ENCODE measurements around the gene HGS. TPM values are rescaled to one million over a fixed set of nuclear protein-coding genes. Genes with fewer than 3 reads are reported as not detected.

The HGS gene
- total and polyA plus RNA-seq, 2 of the 4 experiments (the other 2 are of a cell fraction) = 52.5 to 137 TPM

- in situ Hi-C loops (cut with MboI; ENCODE audit: low sequenced_read_pairs) = no loop called here
- Histone ChIP-seq H3K27me3 (ENCODE audit: control insufficient read depth, insufficient read depth, low read length) (no peaks in the 10 kb centered on the region), H3K4ac (ENCODE audit: low read depth, low read length) (no peak overlapping the region), H3K56ac (ENCODE audit: extremely low read depth, insufficient read depth, low read length) (no peak overlapping the region), H2BK5ac (ENCODE audit: low read depth, low read length, poor library complexity, severe bottlenecking) (no peak overlapping the region), H3K79me1 (ENCODE audit: low read depth in 1 of 2, low read length in 2 of 2) (peaks cover 14 to 21% of the 10 kb centered on the region in 2 experiments), H2BK20ac (ENCODE audit: low read depth, low read length) (no peak overlapping the region), H2BK120ac (ENCODE audit: low read depth, low read length) (no peak overlapping the region), H3K9me1 (ENCODE audit: insufficient read depth, low read length) (no peaks in the 10 kb centered on the region), H4K20me1 (ENCODE audit: insufficient read depth, low read length) (no peaks in the 10 kb centered on the region; the same call in 1 of the 2 replicates), H3K27ac (ENCODE audit: insufficient read depth, low read length) (no peak overlapping the region), H4K8ac (ENCODE audit: low read depth in 2 of 2, low read length in 2 of 2) (no peak overlapping the region), H3K9ac (ENCODE audit: low read depth, low read length) (no peak overlapping the region), H3K14ac (replicated peaks; ENCODE audit: low read depth, low read length) (no peak overlapping the region), H3K4me3 (ENCODE audit: insufficient read depth, low read depth, low read length) (no peak overlapping the region), H3K36me3 (ENCODE audit: control insufficient read depth, insufficient read depth, low read length) (peaks cover 2% of the 10 kb centered on the region; the same call in 1 of the 2 replicates), H4K91ac (ENCODE audit: insufficient read depth, low read depth, low read length) (no peak overlapping the region), H2AK5ac (ENCODE audit: low read depth, low read length) (no peak overlapping the region), H3K9me3 (ENCODE audit: control insufficient read depth, insufficient read depth, low read length) (no peaks in the 10 kb centered on the region), H3K23ac (ENCODE audit: low read depth, low read length) (no peak overlapping the region), H3K18ac (ENCODE audit: low read depth, low read length) (no peak overlapping the region), H3K4me1 (ENCODE audit: control insufficient read depth, insufficient read depth, low read length) (peaks cover 7% of the 10 kb centered on the region), H3K4me2 (ENCODE audit: low read depth, low read length) (no peak overlapping the region), H2BK15ac (ENCODE audit: low read depth, low read length) (no peak overlapping the region), H2AFZ (replicated peaks; ENCODE audit: low read length, poor library complexity) (no peak overlapping the region), H4K5ac (ENCODE audit: low read depth, low read length) (no peak overlapping the region), H2AK9ac (replicated peaks; ENCODE audit: low read depth, low read length, poor library complexity) (no peak overlapping the region)
- CTCF ChIA-PET = no interaction called here
- TF ChIP-seq CHD1 (IDR thresholded peaks at IDR 0.05; ENCODE audit: low read depth, low read length) (no peak), NFE2L2 (IDR thresholded peaks at IDR 0.05; ENCODE audit: low read depth, low read length) (no peak), SMC3 (IDR thresholded peaks at IDR 0.05; ENCODE audit: low read depth, low read length) (no peak), RAD21 (IDR thresholded peaks at IDR 0.05; ENCODE audit: low read length) (no peak), BHLHE40 (IDR thresholded peaks at IDR 0.05; ENCODE audit: low read depth, low read length) (no peak), CEBPB (IDR thresholded peaks at IDR 0.05; ENCODE audit: low read depth, low read length) (no peak), MAFK (IDR thresholded peaks at IDR 0.05; ENCODE audit: low read depth, low read length) (no peak), POLR2A (IDR thresholded peaks at IDR 0.05; ENCODE audit: low read depth, low read length) (no peak), RCOR1 (IDR thresholded peaks at IDR 0.05; ENCODE audit: insufficient replicate concordance, low read length) (no peak), CTCF (conservative IDR thresholded peaks at IDR 0.05; ENCODE audit: low read depth, low read length) (no peak), MXI1 (IDR thresholded peaks at IDR 0.05; ENCODE audit: borderline replicate concordance, low read depth, low read length) (no peak), MAZ (IDR thresholded peaks at IDR 0.05; ENCODE audit: borderline replicate concordance, low read depth, low read length) (no peak), USF2 (IDR thresholded peaks at IDR 0.05; ENCODE audit: low read depth, low read length) (no peak), RFX5 (IDR thresholded peaks at IDR 0.05; ENCODE audit: low read depth, low read length) (no peak)
- TF ChIP-seq, protein P1, sequence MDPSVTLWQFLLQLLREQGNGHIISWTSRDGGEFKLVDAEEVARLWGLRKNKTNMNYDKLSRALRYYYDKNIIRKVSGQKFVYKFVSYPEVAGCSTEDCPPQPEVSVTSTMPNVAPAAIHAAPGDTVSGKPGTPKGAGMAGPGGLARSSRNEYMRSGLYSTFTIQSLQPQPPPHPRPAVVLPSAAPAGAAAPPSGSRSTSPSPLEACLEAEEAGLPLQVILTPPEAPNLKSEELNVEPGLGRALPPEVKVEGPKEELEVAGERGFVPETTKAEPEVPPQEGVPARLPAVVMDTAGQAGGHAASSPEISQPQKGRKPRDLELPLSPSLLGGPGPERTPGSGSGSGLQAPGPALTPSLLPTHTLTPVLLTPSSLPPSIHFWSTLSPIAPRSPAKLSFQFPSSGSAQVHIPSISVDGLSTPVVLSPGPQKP (IDR thresholded peaks at IDR 0.05; ENCODE audit: borderline replicate concordance, low read depth, low read length) = no peak
- DNase-seq (no peak), ATAC-seq (ENCODE audit: low read depth) (no peak)
- POLR2A ChIA-PET (ENCODE audit: unreplicated experiment) = interaction anchor here (0.6 to 1.0 kb wide), 2 partner anchors 15 to 150 kb away, joined by 4 to 12 read pairs; no protein-coding TSS in a partner anchor
- BruUV-seq (replicated peaks) = no TSS peak
- dilution Hi-C loops (cut with HindIII; ENCODE audit: low sequenced_read_pairs, unreplicated experiment) = no loop called here
- 91% methylated on average over 10 of the region's 25 CpGs; no CpG with 5 or more reads in 1 of the 2 experiments for whole genome bisulfite sequencing, 2 experiments (ENCODE audit: extremely low coverage in 2 of 2, insufficient read length in 1 of 2)
- intact Hi-C loops (cut with micrococcal nuclease) = no loop called here
These were observed 33.4 kb downstream of the HGS start for GRCh38 chr17:81717049-81717765.
